GM19328 (cell line): ENCODE results near the gene PLAC8.
"Not testable (repeated sequence)": the region's sequence is repeated elsewhere in the genome, so short reads cannot be mapped to it uniquely, and the experiment has no call there.

Experiments used
- ATAC-seq: cut with Tn5 transposase; IDR thresholded peaks from one replicate; pipeline ENCODE4 v1.9.1; 2021; ENCODE audit warnings: mild to moderate bottlenecking, moderate library complexity; ENCODE audit not compliant: unreplicated experiment

PLAC8 gene

GRCh38 chr4:83114576-83114975, at the start of gene PLAC8:
TSS of gene PLAC8 (minus strand) at chr4:83114729. CDS start at chr4:83107921, 6,808 bp downstream.
- ATAC-seq, result no peak

- ATAC-seq, result no peak
Observed at GRCh38 chr4:83153417-83153816, 38.9 kb upstream of the PLAC8 start.

GRCh38 chr4:83152746-83153145, 38.2 kb upstream of the PLAC8 start:
- no peak for ATAC-seq

- no peak for ATAC-seq
Observed at GRCh38 chr4:83151651-83152050, 37.1 kb upstream of the PLAC8 start.

- no peak for ATAC-seq
Observed at GRCh38 chr4:83150653-83151330, 36.3 kb upstream of the PLAC8 start.

- ATAC-seq, result no peak
Observed at GRCh38 chr4:83149865-83150652, 35.5 kb upstream of the PLAC8 start.

GRCh38 chr4:83146841-83147240, 32.3 kb upstream of the PLAC8 start:
- no peak for ATAC-seq

- not testable (repeated sequence) for ATAC-seq
Observed at GRCh38 chr4:83145776-83146175, 31.2 kb upstream of the PLAC8 start.

- no peak for ATAC-seq
Observed at GRCh38 chr4:83139514-83140156, 25.1 kb upstream of the PLAC8 start.

GRCh38 chr4:83138946-83139345, 24.4 kb upstream of the PLAC8 start:
- ATAC-seq, result no peak

GRCh38 chr4:83132065-83132464, 17.5 kb upstream of the PLAC8 start:
- no peak for ATAC-seq

- ATAC-seq, result no peak
Observed at GRCh38 chr4:83129264-83129663, 14.7 kb upstream of the PLAC8 start.

- ATAC-seq, result no peak
Observed at GRCh38 chr4:83128240-83128929, 13.9 kb upstream of the PLAC8 start.

GRCh38 chr4:83125738-83126141, 11.2 kb upstream of the PLAC8 start:
- ATAC-seq, result no peak

GRCh38 chr4:83124111-83124780, 9.7 kb upstream of the PLAC8 start:
- no peak for ATAC-seq

GRCh38 chr4:83121246-83121645, 6.7 kb upstream of the PLAC8 start:
- no peak for ATAC-seq

- ATAC-seq, result no peak
Observed at GRCh38 chr4:83118869-83119268, 4.3 kb upstream of the PLAC8 start.

GRCh38 chr4:83115656-83116285, 1.2 kb upstream of the PLAC8 start:
- ATAC-seq, result no peak

- ATAC-seq, result no peak
Observed at GRCh38 chr4:83115000-83115399, 471 bp upstream of the PLAC8 start.

GRCh38 chr4:83113429-83113786, 1.1 kb downstream of the PLAC8 start:
- ATAC-seq, result no peak
